Hematopoietic multipotent progenitor cell treated with erythropoietin and hydrocortisone succinate and interleukin-3 and kit ligand, for 8 days (in vitro differentiated cells): ENCODE data around the gene USP20.
"Not testable (repeated sequence)": the region's sequence is repeated elsewhere in the genome, so short reads cannot be mapped to it uniquely, and the experiment has no call there.

Experiments
- DNase-seq: peaks from one replicate; pipeline ENCODE4 v3.0.0-alpha.2; 2015

The USP20 gene

DNA sequence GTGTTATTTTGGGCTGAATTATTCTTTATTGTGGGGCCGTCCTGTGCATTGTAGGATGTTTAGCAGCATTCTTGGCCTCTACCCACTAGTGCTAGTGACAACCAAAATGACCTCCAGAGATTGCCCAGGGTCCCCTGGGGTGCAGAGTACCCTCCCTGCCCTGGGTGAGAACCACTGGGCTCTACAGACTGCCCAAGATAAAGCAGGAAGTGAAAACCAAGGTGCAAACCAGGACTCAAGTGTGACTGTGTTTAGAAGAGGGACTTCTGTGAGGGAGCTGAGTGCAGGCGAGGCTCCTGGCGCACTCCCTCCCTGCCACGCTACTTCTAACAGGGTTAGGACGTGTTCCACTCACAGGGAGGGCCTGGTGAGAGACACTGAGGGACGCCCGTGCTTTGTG, 41.6 kb downstream of the USP20 start:
- DNase-seq = no peak

DNA sequence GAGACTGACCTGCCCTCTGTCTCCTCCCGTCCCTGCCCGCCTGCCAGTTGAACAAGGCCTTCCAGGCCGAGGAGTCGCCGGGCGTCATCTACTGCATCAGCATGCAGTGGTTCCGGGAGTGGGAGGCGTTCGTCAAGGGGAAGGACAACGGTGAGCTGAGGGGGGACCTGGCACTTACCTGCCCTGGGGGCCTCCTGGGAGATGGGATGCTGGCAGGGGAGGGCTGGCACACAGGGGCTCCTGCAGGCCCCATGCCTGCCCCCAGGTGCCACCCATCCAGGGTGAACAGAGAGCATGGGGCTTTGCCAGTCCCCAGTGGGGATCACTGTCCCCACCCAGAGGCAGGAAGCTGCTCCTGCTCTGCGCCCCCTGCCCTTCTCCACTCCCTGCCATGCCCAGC, 43.0 kb downstream of the USP20 start:
- DNase-seq = peak; percentile 46

DNA sequence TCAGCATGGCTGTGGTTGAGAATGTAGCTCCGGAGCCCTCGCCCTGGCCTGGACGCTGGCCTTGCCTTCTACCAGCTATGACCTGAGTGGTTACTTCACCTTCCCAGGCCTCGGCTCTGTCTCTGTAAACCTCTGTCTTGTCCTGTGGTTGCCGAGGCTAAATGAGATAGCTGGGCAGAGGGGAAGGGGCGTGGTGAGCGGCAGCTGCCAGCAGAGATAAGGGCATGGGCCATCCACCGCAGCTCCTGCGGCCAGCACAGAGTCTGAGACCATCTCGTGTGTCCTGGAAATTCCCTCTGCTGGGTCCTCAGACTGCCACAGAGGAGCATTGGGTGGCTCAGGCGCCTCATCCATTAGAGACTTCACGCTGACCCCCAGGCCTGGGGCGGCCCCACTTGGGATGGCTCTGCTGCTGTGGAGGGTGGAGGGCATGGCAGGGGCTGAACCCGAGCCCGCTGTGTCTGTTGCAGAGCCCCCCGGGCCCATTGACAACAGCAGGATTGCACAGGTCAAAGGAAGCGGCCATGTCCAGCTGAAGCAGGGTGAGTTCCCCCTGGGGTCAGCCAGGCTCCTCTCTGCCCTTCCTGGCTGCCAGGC, 43.9 kb downstream of the USP20 start:
- peak; percentile 97 for DNase-seq

DNA sequence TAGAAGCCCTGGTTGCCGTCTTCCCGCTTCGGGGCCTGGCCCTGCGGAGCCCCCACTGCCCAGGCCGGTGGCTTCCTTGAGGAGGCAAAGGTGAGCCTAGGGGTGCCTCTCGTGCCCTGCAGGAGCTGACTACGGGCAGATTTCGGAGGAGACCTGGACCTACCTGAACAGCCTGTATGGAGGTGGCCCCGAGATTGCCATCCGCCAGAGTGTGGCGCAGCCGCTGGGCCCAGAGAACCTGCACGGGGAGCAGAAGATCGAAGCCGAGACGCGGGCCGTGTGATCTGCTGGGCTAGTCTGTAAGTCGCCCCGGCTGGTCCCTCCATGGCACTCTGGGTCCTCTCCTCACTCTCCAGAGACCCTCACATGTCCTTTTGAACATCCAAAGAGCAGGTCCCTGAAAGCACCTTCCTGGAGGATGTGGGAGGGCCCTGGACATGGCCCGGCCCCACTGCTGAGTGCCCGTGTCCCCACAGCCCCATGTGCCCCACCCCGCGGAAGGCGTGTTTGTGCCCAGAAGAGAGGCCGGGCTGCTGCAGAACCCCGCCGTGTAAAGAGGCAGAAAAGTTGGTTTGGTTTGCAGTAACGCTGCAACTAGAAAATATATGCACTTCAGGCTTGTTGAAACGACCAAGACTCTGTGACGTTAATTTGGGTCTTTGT, 44.9 kb downstream of the USP20 start:
- DNase-seq = no peak

DNA sequence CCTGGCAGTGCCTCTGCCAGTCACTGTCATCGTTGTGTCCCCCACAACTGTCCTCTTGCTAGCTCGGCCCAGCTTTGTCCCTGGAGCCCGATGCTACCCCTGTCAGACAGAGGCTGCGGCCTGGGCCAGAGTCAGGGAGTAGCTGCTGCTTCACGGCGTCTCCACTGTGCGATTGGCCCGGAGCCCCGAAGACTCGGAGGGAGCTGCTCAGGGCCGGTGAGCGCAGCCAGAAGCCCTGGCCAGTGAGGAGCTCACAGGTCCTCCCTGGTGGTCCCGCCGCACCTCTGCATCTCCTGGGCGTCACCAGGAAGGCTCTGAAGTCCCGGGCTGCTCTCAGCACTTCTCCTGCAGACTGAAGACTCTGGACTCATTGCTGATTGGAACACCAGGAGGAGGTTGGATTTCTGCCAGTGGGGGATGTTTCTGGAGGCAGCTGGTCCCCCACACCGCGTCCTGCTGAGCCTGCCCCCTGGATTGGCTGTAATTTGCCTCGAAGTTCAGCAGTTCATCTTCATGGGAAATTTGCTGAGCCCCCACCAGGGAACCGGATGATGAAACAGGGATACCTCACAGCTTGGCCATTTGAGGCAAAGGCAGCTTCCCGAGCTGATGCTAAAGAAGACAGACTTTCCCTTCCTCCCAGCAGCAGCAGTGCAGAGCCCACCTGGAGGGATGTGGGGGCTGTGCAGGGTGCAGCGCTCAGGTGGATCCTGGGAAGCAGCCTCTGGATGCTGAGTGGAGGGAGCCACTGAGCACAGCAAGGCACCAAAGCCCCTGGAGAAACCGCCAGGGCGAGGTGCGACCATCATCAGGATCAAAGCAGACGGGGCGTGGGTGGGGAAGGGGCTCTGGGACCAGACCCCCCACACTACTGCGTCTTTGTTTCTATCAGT, 45.6 kb downstream of the USP20 start:
- no peak for DNase-seq

DNA sequence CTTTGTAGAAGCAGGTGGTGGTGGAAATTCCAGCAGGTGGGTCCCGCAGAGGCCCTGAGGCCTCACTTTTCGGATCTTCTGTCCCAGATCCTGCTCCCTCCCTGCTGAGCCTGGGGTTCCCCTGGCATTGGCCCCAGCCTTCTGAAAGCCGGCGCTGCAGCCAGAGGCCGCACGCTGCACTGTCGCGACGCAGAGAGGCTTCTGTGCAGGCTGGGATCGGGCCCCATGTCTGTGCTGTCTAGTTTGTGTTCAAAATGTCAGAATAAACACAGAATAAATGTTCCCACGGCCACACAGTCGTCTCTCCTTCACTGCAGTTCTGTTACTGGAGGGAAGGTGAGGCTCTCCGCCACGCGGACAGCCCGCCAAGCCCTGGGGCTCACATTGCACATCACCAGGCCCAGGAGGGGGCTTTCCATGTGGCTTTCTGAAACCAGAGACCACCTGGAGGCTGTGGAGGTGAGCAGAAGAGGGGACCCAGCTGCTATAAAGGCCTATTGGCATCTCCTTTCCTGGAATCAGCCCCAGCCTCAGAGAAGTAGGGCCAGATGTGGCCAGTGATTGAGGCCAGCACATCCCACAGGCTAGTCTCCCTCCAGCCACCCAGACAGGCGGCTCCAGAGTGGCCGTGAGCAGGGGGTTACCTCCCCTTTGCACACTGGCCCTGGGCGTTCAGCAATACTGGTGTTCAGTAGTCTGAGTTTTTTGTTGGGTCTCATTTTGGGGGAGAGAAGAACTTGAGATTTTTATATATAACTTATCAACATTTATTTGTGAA, 46.5 kb downstream of the USP20 start:
- DNase-seq = no peak

DNA sequence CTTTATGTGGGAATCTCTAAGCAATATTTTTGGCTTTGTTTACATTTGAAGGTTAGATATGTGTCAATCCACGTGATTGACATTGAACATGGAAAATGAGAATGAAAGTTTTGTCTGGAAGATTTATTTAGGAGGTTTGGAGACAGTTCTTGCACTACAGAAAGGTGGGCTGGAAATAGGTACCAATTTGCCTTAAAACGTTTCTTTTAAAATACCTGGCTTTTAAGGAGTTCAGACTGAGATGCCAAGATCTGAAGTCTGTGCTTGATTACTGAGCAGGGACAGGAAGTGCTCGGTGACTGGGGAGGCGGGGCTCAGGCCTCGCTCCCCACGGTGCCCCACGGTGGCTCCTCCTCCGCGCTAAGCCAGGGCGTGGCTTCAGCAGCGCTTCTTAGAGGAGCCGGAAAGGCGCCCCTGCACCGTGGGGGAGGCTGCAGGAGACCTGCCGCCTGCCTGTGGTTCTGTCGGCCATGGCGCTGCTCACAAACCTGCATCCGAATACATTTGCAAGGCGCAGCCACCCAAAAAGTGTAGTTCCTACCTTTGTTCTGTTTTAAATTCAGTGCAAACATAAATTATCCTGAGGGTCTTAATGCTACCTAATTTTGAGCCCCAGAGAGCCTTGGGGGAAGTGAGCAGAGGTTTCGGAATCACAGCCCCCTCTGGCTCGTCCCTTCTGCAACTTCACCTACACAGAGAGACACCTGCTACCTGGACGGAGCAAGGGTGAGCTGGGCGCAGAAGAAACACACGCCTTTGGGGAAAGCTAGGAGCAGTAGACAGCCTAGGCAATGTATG, 49.2 kb downstream of the USP20 start:
- peak; percentile 96 for DNase-seq

DNA sequence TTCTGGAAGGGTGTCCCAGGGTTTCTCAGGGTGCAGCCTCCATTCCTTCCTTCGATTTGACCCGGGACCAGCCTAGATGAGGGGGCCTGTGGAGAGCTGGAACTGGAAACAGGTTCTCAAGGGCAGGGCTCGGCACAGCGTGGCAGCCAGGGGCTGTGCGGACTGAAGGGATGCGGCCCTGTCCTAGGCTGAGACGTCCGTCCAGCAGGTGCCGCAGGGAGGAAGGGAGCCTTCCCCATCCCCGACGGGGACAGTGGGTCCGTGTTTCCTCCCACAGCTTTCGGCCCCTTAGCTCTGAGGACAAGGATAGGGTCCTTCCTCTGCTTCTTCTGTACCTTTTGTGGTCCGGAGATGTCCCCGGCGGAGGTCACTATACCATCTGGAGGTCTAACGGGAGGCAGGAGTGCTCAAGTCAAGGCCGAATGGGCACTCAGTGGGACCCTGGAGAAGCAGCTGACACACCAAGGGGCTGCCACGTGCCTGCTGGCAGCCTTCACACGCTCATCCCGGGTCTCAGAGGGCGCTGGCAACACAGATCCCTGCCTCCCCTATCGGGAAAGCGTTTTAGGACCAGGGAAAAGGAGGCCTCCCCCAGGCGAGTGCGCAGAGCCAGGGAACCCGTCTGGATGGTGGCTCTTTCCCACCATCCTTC, 49.9 kb downstream of the USP20 start:
- peak; percentile 73 for DNase-seq

DNA sequence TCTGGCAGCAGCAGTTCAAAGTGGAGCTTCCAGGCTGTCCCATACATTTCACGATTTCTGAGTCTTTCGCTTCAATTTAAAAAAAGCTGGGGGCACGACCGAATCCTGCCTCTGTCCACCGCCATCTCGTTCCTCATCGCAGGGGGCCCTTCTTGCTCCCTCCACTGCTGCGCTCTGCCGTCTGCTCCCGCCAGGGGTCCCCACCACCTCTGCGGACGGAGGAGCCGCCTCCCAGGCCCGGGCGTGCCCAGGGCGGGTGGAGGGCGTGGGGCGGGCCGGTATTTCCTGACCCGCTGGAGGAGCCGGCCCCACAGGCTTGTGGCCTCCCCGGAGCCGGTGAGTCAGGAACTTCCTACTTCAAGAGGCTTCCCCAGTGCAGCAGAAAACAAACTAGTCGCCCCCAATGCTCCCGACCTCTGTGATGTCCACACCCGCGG, 50.4 kb downstream of the USP20 start:
- DNase-seq = peak; percentile 91

DNA sequence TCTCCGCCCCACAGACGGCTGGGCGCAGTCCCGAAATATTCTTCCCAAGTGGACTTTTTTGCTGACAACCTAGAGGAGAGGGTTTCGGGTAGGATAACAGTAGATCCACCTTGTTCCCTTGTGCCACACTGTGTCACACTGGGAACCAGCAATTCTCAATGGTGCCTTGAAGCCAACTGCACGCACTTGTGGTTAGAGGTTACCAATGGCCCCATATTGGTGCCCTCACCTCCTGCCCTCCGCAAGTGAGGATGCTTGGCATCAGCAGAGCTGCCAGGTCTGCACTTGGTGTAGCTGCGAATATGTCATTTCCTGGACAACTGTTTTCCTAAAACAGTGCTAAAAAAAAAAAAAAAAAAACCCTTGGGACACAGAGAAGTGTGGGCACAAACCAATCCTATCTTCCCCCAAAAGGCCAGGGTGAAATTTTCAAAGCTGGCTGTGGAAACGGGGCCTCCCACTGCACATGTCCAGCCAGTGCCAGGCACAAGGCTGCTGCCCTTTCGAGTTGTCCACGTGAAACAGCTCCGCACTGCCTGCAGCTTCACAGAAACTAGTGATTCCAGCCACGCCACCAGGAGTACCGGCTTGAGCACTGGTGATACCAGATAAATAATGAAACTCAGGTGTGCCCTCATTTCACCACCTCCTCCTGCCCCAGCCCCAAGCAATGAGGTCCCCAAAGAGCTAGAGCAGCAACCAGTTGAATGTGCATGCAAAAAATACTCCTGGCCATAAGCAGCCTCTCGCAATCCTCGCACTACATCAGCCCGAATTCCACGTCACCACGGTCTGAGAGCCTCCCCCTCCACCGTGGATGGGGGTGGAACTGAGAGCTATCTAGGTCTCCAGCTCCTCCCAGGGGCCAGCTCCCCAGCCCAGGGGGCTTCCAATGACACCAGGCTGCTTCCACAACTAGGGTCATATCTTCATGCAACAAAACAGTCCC, 51.2 kb downstream of the USP20 start:
- DNase-seq = peak; percentile 49

DNA sequence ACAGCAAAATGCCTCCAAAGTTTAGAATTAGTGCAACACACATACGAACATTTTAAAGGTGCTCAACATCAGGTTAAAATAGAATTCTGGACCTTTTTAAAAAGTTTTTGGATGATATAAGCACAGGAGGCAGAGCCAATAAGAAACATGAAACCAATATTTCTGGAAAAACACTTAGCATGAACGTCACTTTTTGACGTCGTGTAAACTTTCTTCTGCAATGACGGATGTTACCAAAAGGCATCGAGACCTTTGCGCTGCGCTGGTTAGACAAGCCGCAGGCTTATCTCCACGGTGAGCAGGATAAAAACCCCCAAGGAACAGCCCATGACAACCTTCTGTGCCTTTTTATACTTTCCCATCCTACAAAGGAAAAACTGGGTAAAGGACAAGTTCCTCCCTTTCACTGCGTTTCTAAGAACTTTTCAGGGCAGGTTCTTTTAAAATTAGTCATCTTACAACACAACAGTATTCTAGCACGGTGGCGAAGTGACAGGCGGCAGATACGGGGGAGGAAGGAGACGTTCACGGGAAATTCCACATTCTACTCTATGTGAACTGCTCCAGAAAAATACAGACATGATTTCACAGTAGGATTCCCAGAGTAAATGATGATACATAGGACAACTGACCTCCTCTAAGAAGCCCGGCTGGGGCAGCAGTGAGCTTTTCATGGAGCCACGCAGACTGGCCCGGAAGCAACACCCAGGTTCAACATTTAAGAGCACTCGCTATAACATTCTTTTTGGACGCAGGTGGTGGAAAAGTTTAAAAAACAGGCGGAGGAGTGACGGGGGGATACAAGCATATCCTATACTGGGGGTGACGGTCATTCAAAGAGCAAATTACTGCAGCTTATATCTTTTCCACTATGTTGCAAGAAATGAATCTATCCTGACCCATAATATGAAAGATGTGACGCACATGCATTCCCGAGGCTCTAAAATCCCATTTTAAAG, 52.4 kb downstream of the USP20 start:
- DNase-seq = peak; percentile 75

DNA sequence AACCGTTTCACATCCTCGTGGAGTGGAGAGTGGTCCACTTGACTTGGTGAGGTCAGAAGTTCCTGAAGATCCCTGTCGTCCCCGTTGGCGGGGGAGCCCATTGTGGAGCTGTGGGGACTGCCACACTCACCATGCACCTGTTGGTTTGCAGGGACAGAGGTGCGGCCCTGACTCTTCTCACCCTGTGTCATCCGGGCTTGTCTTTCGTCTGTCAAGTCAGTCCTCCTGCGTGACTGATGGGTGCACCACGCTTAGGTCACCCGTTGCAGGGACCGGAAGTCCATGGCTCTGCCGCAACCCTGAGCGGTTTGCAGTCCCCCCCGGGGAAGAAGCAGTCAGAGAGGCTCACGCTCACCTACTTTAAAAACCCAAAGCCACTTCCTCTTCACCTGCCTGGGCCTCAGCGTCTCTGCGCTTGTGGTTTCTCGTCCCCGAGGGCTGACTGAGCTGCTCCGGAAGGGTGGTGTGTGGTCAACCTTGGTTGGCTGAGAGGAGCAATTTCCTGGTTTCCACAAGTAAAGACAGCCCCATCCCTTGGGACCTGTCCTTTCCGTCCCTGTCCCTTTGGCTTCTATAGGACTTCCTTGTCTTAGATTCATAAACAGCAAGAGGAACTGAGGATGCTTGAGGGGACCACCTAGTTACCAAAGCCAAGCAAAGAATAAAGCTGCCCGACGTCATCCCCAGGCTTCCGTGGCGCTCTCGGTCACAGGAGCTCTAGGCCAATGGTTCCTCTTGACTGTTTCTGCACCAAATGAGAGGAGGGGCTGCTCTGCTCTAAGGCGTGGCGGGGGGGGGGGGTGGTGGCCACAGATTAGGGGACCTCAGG, 53.2 kb downstream of the USP20 start:
- peak; percentile 76 for DNase-seq

DNA sequence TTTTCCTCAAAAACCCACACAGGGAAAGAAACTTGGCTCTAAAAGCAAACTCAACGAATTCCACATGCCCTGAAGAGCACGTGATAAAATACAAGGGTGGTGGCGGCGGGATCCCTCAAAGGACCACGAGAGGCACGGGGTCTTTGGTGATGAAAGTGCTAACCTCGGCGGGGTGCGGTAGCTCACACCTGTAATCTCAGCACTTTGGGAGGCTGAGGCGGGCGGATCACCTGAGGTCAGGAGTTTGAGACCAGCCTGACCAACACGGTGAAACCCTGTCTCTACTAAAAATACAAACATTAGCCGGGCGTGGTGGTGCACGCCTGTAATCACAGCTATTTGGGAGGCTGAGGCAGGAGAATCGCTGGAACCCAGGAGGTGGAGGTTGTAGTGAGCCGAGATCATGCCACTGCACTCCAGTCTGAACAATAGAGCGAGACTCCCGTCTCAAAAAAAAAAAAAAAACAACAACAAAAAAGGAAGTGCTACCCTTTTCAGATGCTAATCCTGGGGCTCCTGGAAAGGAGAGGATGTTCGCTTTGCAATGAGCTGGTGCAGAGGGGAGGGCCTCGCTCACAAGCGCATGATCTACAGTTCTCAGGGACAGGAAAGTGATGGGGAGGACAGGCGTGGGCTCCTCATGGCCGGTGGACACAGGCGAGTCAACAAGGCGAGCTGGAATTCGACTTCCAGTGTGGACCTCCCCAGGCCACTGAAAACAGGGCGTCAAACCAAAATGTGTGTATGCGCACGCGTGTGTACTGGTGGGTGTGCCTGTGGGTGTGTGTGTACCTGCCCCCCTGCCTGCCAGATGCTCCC, 54.1 kb downstream of the USP20 start:
- DNase-seq = no peak

DNA sequence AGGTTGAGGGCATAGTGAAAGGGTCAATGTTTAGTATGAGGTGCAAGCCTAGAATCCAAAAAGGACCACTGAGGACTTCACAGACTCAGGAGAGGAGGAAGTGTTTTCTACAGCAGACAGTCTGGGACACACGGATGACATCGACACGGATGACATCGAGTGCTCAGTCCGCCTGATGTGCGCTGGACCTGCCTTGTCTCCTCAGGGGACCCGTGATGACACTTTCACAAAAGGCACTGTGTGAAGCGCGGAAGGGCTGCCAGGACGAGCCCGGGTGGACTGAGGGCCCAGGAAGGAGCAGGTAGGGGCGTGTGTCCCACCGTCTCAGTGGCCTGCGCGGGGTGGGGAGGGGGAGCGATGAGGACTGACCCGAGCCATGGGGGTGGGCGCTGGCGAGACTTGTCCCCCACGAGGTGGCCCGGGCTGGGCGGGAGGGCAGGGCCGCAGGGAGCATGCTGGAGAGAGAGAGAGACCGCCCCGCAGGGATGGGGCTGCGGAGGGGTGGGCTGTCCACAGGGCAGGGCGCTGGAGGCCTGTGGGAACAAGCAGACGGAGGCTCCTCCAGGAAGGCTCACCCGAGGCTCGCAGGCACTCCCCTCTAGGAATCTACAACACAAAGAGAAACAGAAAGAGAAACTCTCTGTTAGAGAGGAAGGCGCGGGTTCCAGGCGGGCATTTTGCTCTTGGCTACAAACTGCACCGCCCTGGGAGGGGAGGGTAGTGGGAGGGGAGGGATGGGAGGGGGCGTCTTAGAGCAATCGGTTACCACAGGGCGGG, 54.9 kb downstream of the USP20 start:
- DNase-seq = peak; percentile 54

DNA sequence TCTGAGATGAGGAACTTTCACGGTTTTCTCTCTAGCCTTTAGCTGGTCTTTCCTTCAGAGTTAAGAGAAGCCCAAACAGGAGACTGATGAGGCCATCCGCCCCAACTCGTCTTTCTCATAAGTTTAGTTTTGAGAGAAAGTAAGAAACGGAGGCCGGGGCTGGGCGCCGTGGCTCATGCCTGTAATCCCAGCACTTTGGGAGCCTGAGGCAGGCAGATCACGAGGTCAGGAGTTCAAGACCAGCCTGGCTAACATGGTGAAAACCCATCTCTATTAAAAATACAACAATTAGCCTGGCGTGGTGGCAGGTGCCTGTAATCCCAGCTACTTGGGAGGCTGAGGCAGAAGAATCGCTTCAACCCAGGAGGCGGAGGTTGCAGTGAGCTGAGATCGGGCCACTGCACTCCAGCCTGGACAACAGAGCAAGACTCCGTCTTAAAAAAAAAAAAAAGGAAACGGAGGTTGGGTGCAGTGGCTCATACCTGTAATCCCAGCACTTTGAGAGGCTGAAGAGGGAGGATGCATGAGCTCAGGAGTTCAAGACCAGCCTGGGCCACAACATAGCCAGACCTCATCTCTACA, 55.6 kb downstream of the USP20 start:
- DNase-seq = not testable (repeated sequence)

DNA sequence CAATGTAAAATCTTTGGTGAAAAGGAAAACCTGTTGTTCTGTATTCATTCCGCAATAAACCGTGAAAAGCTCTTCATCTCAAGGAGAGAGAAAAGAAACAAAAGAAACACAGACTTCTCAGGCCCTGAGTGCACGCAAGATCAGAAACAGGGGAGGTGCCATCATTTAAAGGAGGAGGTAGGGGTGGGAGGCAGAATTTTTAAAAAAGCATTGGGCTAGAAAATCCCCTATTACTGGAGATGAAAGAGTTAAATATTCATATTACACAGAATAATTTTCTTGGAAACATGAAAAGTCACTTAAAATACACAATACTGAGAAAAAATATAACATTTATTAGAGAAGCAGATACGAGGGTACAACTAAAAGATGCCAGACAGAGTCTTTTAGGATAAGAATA, 56.3 kb downstream of the USP20 start:
- DNase-seq = no peak
